HepG2 (cell line): Measurements from ENCODE around the gene EBF4. TPM values are rescaled to one million over a fixed set of nuclear protein-coding genes. Genes with fewer than 3 reads are reported as not detected.

Experiments
- ARNT2 ChIP-seq: sonication (generic); formaldehyde crosslinking; IDR thresholded peaks from 2 replicates; pipeline ENCODE4 v1.8.0; 2022; ENCODE audit warnings: mild to moderate bottlenecking, low read depth, missing genetic modification reagents, moderate library complexity
- BRD4 ChIP-seq: sonication (generic); formaldehyde crosslinking; IDR thresholded peaks from 2 replicates; pipeline ENCODE4 v1.4.0; 2020; ENCODE audit warnings: missing genetic modification reagents
- FOXK2 ChIP-seq: fragments of 450-650 bp; IDR thresholded peaks from 2 replicates; pipeline ENCODE4 v1.6.1; 2016
- GABPB1 ChIP-seq: IDR thresholded peaks from 2 replicates; pipeline ENCODE4 v1.6.1; 2016; ENCODE audit warnings: mild to moderate bottlenecking, missing genetic modification reagents, moderate library complexity, missing compliant biosample characterization
- HDAC6 ChIP-seq: fragments of 200-600 bp; sonication (generic); IDR thresholded peaks from 2 replicates; pipeline ENCODE4 v1.7.0; 2017; ENCODE audit warnings: mild to moderate bottlenecking, antibody characterized with exemption, low read length, low read depth
- HNF4G ChIP-seq, 2 experiments: sonication (generic) in 1 of 2; formaldehyde crosslinking in 1 of 2; IDR thresholded peaks; 2 replicates each; pipeline versions ENCODE4 v1.4.0 to v1.6.1; 2011 to 2020; ENCODE audit warnings: borderline replicate concordance in 2 of 2, low read depth in 2 of 2, mild to moderate bottlenecking in 2 of 2, low read length in 1 of 2, missing genetic modification reagents in 1 of 2, moderate library complexity in 1 of 2
- NFATC3 ChIP-seq: sonication (generic); formaldehyde crosslinking; IDR thresholded peaks from 2 replicates; pipeline ENCODE4 v1.5.1; 2020; ENCODE audit warnings: mild to moderate bottlenecking, missing genetic modification reagents
- XRCC5 ChIP-seq: fragments of 200-400 bp; formaldehyde crosslinking; optimal IDR thresholded peaks from 2 replicates; pipeline ENCODE3; 2017; ENCODE audit warnings: mild to moderate bottlenecking, low read length
- ZIK1 ChIP-seq: sonication (generic); formaldehyde crosslinking; IDR thresholded peaks from 2 replicates; pipeline ENCODE4 v1.5.0; 2020; ENCODE audit warnings: mild to moderate bottlenecking, low read depth, missing genetic modification reagents, borderline replicate concordance
- ZNF34 ChIP-seq: sonication (generic); formaldehyde crosslinking; IDR thresholded peaks from 2 replicates; pipeline ENCODE4 v1.4.0; 2020; ENCODE audit warnings: mild to moderate bottlenecking, missing genetic modification reagents, borderline replicate concordance
- ZNF451 ChIP-seq: sonication (generic); formaldehyde crosslinking; IDR thresholded peaks from 2 replicates; pipeline ENCODE4 v1.5.0; 2020; ENCODE audit warnings: mild to moderate bottlenecking, missing genetic modification reagents
- ZNF776 ChIP-seq: sonication (generic); formaldehyde crosslinking; IDR thresholded peaks from 2 replicates; pipeline ENCODE4 v1.4.0; 2020; ENCODE audit warnings: mild to moderate bottlenecking, missing genetic modification reagents
- ZNF788 ChIP-seq: sonication (generic); formaldehyde crosslinking; IDR thresholded peaks from 2 replicates; pipeline ENCODE4 v1.5.0; 2020; ENCODE audit warnings: mild to moderate bottlenecking, missing genetic modification reagents, borderline replicate concordance
- polyA plus RNA-seq, 8 experiments: library from polyadenylated mRNA; depleted of rRNA in 3 of 8; stranded (reverse) in 7 of 8; unstranded in 1 of 8; fragments of >200 nt; fragmentation: Illumina TruSeq in 4 of 8; extraction: Trizol in 4 of 8; gene quantifications; 2 replicates each; pipeline versions ENCODE4 v1.2.1 to v1.2.3, GENCODE V29; 2011 to 2016; ENCODE audit warnings: low read depth in 4 of 8, missing spikeins in 1 of 8, mixed read lengths in 1 of 8; ENCODE audit not compliant: insufficient read depth in 1 of 8
- total RNA-seq, 5 experiments: library from RNA; depleted of rRNA; stranded (reverse); fragments of >200 nt; fragmentation: Illumina TruSeq; extraction: Trizol; gene quantifications; 2 replicates each; pipeline ENCODE4 v1.2.3, GENCODE V29; 2016; ENCODE audit warnings: low read depth in 1 of 5
- TF ChIP-seq, protein P1 (sequence below): sonication (generic); formaldehyde crosslinking; IDR thresholded peaks from 2 replicates; pipeline ENCODE4 v1.9.0; 2021; ENCODE audit warnings: mild to moderate bottlenecking, missing genetic modification reagents
- TF ChIP-seq, protein P2 (sequence below): sonication (generic); formaldehyde crosslinking; IDR thresholded peaks from 2 replicates; pipeline ENCODE4 v1.4.0; 2020; ENCODE audit warnings: missing genetic modification reagents
- TF ChIP-seq, protein P3 (sequence below): sonication (generic); formaldehyde crosslinking; IDR thresholded peaks from 2 replicates; pipeline ENCODE4 v1.4.0; 2020; ENCODE audit warnings: missing genetic modification reagents
- TF ChIP-seq, protein P4 (sequence below): sonication (generic); formaldehyde crosslinking; IDR thresholded peaks from 2 replicates; pipeline ENCODE4 v1.4.0; 2020; ENCODE audit warnings: mild to moderate bottlenecking, missing genetic modification reagents, borderline replicate concordance

Gene EBF4
- total and polyA plus RNA-seq, 2 of the 13 experiments (the other 11 are each of a cell fraction or from before 2014, with no cell fraction given) = 0.84 to 2.2 TPM

DNA sequence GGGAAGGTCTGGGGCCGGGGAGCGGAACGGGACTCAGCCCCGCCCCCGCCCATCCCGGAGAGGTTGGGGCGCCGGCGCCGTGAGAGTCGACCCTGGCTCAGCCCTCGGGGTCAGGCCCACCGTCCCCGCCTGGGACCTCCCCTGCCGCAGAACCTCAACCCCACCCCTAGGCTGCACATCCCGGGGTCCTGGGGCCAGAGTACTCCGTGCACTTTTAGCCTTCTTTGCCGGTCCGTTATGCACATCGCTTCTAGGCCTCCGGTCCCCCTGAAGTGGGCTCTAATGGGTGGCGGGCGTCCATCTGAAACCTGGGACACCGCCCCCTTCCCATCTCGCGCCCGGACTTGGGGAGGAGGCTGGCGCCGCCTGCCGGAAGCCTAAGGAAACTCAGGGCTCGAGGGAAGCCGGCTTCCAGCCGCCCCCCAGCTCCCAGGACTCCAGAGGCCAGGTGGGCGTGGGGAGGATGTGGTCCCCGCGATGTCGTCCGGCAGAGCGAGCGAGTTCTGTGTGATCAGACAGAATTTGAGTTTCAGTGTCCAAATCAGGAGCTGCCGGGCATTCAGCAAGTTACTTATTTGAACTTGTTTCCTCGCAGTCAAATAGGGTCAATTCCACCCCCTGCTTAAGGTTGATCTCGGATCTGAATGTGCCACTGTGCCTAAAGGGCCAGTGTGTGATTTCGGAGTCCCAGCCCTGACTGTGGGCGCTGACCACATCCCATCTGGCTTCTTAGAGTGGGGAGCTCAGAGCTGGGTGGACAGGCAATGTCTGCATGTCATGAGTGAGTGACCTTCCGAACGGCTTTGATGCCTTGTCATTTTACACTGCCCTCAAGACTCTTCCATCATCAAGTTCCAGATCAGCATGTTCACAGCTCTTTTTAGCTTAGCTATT is 60.2 kb downstream of the EBF4 start (continued):
- TF ChIP-seq, protein P1, sequence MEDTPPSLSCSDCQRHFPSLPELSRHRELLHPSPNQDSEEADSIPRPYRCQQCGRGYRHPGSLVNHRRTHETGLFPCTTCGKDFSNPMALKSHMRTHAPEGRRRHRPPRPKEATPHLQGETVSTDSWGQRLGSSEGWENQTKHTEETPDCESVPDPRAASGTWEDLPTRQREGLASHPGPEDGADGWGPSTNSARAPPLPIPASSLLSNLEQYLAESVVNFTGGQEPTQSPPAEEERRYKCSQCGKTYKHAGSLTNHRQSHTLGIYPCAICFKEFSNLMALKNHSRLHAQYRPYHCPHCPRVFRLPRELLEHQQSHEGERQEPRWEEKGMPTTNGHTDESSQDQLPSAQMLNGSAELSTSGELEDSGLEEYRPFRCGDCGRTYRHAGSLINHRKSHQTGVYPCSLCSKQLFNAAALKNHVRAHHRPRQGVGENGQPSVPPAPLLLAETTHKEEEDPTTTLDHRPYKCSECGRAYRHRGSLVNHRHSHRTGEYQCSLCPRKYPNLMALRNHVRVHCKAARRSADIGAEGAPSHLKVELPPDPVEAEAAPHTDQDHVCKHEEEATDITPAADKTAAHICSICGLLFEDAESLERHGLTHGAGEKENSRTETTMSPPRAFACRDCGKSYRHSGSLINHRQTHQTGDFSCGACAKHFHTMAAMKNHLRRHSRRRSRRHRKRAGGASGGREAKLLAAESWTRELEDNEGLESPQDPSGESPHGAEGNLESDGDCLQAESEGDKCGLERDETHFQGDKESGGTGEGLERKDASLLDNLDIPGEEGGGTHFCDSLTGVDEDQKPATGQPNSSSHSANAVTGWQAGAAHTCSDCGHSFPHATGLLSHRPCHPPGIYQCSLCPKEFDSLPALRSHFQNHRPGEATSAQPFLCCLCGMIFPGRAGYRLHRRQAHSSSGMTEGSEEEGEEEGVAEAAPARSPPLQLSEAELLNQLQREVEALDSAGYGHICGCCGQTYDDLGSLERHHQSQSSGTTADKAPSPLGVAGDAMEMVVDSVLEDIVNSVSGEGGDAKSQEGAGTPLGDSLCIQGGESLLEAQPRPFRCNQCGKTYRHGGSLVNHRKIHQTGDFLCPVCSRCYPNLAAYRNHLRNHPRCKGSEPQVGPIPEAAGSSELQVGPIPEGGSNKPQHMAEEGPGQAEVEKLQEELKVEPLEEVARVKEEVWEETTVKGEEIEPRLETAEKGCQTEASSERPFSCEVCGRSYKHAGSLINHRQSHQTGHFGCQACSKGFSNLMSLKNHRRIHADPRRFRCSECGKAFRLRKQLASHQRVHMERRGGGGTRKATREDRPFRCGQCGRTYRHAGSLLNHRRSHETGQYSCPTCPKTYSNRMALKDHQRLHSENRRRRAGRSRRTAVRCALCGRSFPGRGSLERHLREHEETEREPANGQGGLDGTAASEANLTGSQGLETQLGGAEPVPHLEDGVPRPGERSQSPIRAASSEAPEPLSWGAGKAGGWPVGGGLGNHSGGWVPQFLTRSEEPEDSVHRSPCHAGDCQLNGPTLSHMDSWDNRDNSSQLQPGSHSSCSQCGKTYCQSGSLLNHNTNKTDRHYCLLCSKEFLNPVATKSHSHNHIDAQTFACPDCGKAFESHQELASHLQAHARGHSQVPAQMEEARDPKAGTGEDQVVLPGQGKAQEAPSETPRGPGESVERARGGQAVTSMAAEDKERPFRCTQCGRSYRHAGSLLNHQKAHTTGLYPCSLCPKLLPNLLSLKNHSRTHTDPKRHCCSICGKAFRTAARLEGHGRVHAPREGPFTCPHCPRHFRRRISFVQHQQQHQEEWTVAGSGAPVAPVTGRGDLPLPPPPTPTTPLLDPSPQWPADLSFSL (CRISPR knock-in tag) = peak; percentile 46; the same call in 1 of the 2 replicates
- TF ChIP-seq ZNF776 (CRISPR knock-in tag) (no peak; the same call in 1 of the 2 replicates), HNF4G (IDR thresholded peaks at IDR 0.05; ENCODE audit: borderline replicate concordance, low read depth, low read length) (no peak), HNF4G (CRISPR knock-in tag; IDR thresholded peaks at IDR 0.05; ENCODE audit: borderline replicate concordance, low read depth) (no peak), ZNF451 (CRISPR knock-in tag) (no peak), ARNT2 (CRISPR knock-in tag) (no peak), XRCC5 (no peak), ZIK1 (CRISPR knock-in tag) (no peak), ZNF34 (CRISPR knock-in tag) (no peak), BRD4 (CRISPR knock-in tag) (no peak), HDAC6 (no peak), NFATC3 (no peak), ZNF788 (CRISPR knock-in tag) (no peak; the same call in 1 of the 2 replicates), FOXK2 (no peak), GABPB1 (CRISPR knock-in tag) (peak; percentile 33; the same call in 1 of the 2 replicates)
- TF ChIP-seq, protein P2, sequence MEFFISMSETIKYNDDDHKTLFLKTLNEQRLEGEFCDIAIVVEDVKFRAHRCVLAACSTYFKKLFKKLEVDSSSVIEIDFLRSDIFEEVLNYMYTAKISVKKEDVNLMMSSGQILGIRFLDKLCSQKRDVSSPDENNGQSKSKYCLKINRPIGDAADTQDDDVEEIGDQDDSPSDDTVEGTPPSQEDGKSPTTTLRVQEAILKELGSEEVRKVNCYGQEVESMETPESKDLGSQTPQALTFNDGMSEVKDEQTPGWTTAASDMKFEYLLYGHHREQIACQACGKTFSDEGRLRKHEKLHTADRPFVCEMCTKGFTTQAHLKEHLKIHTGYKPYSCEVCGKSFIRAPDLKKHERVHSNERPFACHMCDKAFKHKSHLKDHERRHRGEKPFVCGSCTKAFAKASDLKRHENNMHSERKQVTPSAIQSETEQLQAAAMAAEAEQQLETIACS = 0 out of 2 replicates have a peak, but pooled peaks have one; percentile 37
- TF ChIP-seq, protein P3, sequence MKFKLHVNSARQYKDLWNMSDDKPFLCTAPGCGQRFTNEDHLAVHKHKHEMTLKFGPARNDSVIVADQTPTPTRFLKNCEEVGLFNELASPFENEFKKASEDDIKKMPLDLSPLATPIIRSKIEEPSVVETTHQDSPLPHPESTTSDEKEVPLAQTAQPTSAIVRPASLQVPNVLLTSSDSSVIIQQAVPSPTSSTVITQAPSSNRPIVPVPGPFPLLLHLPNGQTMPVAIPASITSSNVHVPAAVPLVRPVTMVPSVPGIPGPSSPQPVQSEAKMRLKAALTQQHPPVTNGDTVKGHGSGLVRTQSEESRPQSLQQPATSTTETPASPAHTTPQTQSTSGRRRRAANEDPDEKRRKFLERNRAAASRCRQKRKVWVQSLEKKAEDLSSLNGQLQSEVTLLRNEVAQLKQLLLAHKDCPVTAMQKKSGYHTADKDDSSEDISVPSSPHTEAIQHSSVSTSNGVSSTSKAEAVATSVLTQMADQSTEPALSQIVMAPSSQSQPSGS (CRISPR knock-in tag) = no peak
- TF ChIP-seq, protein P4, sequence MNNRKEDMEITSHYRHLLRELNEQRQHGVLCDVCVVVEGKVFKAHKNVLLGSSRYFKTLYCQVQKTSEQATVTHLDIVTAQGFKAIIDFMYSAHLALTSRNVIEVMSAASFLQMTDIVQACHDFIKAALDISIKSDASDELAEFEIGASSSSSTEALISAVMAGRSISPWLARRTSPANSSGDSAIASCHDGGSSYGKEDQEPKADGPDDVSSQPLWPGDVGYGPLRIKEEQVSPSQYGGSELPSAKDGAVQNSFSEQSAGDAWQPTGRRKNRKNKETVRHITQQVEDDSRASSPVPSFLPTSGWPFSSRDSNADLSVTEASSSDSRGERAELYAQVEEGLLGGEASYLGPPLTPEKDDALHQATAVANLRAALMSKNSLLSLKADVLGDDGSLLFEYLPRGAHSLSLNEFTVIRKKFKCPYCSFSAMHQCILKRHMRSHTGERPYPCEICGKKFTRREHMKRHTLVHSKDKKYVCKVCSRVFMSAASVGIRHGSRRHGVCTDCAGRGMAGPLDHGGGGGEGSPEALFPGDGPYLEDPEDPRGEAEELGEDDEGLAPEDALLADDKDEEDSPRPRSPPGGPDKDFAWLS (CRISPR knock-in tag) = no peak
